ENCODE data around the gene TNN. TPM values are rescaled to one million over a fixed set of nuclear protein-coding genes. Genes with fewer than 3 reads are reported as not detected.
A peak's percentile ranks its signal among the peaks of the same experiment; 100 is the strongest.

The TNN gene
- total RNA-seq, 1 experiment from 2014 or later = not detected

DNA sequence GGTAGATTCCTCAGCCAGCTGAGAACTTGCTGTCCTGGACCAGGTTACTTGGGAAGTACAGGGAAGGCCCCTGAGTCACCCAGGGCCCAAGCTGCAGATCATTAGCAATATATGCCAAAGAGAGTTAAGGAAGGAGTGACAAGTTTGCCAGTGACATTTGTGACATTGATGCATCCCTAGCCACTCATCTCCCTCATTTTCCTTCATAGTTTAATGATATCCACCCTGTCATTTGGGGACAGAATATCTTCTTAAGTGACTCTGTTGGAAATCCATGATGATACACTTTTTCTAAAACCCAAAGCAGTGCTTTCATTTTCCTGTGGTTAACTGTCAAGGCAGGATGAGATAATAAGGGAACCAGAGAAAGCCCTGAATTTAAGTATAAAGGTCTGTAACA, 3.2 kb downstream of the TNN start:
- Histone ChIP-seq H3K36me3 (ENCODE audit: low read depth, low read length) (no peaks in the 10 kb centered on the region), H3K9ac (ENCODE audit: low read length) (no peak overlapping the region), H3K9me2 (replicated peaks; ENCODE audit: low read length) (no peaks in the 10 kb centered on the region), H2AFZ (ENCODE audit: low read length) (no peak overlapping the region), H4K20me1 (ENCODE audit: low read length) (no peaks in the 10 kb centered on the region), H3K27me3 (ENCODE audit: low read length) (peaks cover 34% of the 10 kb centered on the region), H3F3A (ENCODE audit: low read length, unreplicated experiment) (no peaks in the 10 kb centered on the region), H3K27ac (ENCODE audit: low read length) (no peak overlapping the region), H3K4me3 (ENCODE audit: low read length) (no peak overlapping the region), H3K79me2 (ENCODE audit: low read length) (no peaks in the 10 kb centered on the region), H3K4me1 (ENCODE audit: insufficient read depth, low read length) (no peaks in the 10 kb centered on the region), H3K4me2 (ENCODE audit: low read length) (no peak overlapping the region), H3K9me3 (ENCODE audit: low read length) (no peaks in the 10 kb centered on the region)
- TF ChIP-seq EZH2 (IDR thresholded peaks at IDR 0.05; ENCODE audit: low read length, unreplicated experiment) (no peak), EZH2phosphoT487 (IDR thresholded peaks at IDR 0.05; ENCODE audit: borderline replicate concordance, low read length) (no peak)
- TF ChIP-seq, protein P1, sequence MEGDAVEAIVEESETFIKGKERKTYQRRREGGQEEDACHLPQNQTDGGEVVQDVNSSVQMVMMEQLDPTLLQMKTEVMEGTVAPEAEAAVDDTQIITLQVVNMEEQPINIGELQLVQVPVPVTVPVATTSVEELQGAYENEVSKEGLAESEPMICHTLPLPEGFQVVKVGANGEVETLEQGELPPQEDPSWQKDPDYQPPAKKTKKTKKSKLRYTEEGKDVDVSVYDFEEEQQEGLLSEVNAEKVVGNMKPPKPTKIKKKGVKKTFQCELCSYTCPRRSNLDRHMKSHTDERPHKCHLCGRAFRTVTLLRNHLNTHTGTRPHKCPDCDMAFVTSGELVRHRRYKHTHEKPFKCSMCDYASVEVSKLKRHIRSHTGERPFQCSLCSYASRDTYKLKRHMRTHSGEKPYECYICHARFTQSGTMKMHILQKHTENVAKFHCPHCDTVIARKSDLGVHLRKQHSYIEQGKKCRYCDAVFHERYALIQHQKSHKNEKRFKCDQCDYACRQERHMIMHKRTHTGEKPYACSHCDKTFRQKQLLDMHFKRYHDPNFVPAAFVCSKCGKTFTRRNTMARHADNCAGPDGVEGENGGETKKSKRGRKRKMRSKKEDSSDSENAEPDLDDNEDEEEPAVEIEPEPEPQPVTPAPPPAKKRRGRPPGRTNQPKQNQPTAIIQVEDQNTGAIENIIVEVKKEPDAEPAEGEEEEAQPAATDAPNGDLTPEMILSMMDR (conservative IDR thresholded peaks at IDR 0.05; ENCODE audit: low read depth, low read length) = no peak
- intact Hi-C loops (cut with micrococcal nuclease) = no loop called here
- ChIA-PET POLR2A (ENCODE audit: unreplicated experiment) (no interaction called here), CTCF (no interaction called here)
- BruUV-seq (replicated peaks) = no TSS peak
- DNase-seq = no peak
- ATAC-seq = no peak

DNA sequence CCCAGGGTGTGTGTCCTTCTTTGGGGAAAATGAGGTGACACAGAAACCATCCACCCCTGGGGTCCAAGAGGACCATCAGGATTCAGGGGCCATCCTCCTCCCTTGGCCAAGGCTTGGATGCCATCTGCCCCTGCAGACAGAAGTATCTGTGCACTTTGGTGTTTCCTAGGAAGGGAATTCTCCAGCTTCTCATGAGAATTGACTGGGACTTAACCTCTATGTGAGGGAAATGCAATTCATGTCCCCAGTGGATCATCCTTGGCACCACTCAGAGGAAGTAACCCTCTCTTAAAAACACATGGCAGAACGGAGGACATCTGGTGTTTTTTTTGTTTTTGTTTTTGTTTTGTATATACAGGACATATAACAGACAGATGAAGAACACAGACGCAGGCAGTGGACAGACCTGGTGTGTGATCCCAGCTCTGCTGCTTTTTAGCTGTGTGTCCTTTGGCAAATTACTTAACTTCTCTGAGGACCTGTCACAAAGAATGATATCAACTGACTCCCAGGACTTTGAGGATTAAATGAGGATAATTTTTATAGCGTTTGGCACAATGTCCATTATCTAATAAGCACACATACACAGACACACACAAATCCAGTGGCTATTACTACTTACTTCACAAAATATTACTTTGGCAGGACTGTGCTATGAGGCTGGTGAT, 3.8 kb downstream of the TNN start:
- no peak for ATAC-seq
- TF ChIP-seq, protein P1 (conservative IDR thresholded peaks at IDR 0.05; ENCODE audit: low read depth, low read length) = no peak
- no peak for TF ChIP-seq EZH2 (IDR thresholded peaks at IDR 0.05; ENCODE audit: low read length, unreplicated experiment)
- Histone ChIP-seq H3K27ac (ENCODE audit: low read length) (no peak overlapping the region), H3K9ac (ENCODE audit: low read length) (no peak overlapping the region), H3K36me3 (ENCODE audit: low read depth, low read length) (no peaks in the 10 kb centered on the region), H3K9me2 (replicated peaks; ENCODE audit: low read length) (no peaks in the 10 kb centered on the region), H3F3A (ENCODE audit: low read length, unreplicated experiment) (no peaks in the 10 kb centered on the region), H4K20me1 (ENCODE audit: low read length) (no peaks in the 10 kb centered on the region), H2AFZ (ENCODE audit: low read length) (no peak overlapping the region), H3K27me3 (ENCODE audit: low read length) (peaks cover 29% of the 10 kb centered on the region), H3K9me3 (ENCODE audit: low read length) (no peaks in the 10 kb centered on the region), H3K4me3 (ENCODE audit: low read length) (no peak overlapping the region), H3K4me2 (ENCODE audit: low read length) (no peak overlapping the region), H3K79me2 (ENCODE audit: low read length) (no peaks in the 10 kb centered on the region), H3K4me1 (ENCODE audit: insufficient read depth, low read length) (no peaks in the 10 kb centered on the region)
- no peak for DNase-seq
- ChIA-PET POLR2A (ENCODE audit: unreplicated experiment) (no interaction called here), CTCF (no interaction called here)
- no TSS peak for BruUV-seq (replicated peaks)
- intact Hi-C loops (cut with micrococcal nuclease) = no loop called here

DNA sequence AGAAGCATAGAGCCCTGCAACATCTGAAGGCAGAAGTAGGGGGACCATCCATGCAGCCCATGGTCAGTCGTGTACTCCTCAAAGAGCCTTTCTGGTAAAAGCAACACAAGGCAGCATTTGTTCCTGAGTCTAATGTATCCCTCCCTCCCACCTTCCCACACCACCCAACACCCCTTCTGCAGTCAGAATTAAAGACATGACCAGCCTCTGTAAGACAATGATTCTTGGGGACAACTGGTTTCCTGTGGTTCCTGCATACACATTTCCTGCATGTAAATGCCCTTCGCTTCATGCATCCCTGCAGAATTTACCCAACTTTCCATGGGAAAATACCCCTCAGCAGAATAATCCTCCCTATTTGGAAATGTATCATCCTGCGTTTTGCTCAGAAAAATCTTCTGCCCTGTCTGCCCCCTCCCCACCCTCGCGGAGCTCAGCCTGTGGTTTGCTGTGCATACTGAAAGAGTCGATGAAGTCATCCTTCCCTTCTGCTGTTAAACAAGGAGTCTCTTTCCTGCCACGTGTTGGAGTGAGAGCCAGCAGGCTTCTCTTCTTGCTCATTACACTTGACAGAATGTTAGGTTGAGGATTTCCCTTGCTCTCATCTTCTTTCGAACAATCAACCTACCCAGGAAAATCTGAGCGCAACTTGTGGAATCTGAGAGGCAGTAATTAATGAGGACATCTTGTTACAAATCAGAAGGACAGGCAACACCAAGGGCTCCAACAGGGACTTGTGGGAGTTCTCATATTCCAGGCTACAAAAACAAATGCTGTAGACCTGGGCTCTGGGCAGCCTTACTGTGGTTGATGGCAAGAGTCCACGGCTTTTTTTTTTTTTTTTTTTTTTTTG, 4.7 kb downstream of the TNN start:
- Histone ChIP-seq H3K36me3 (ENCODE audit: low read depth, low read length) (no peaks in the 10 kb centered on the region), H3K27me3 (ENCODE audit: low read length) (peaks cover 22% of the 10 kb centered on the region), H3K9me3 (ENCODE audit: low read length) (no peaks in the 10 kb centered on the region), H3F3A (ENCODE audit: low read length, unreplicated experiment) (no peaks in the 10 kb centered on the region), H3K27ac (ENCODE audit: low read length) (no peak overlapping the region), H2AFZ (ENCODE audit: low read length) (no peak overlapping the region), H4K20me1 (ENCODE audit: low read length) (no peaks in the 10 kb centered on the region), H3K4me1 (ENCODE audit: insufficient read depth, low read length) (no peaks in the 10 kb centered on the region), H3K4me2 (ENCODE audit: low read length) (no peak overlapping the region), H3K79me2 (ENCODE audit: low read length) (no peaks in the 10 kb centered on the region), H3K4me3 (ENCODE audit: low read length) (no peak overlapping the region), H3K9ac (ENCODE audit: low read length) (no peak overlapping the region), H3K9me2 (replicated peaks; ENCODE audit: low read length) (no peaks in the 10 kb centered on the region)
- no peak for TF ChIP-seq EZH2phosphoT487 (IDR thresholded peaks at IDR 0.05; ENCODE audit: borderline replicate concordance, low read length)
- TF ChIP-seq, protein P1 (conservative IDR thresholded peaks at IDR 0.05; ENCODE audit: low read depth, low read length) = no peak
- no peak for TF ChIP-seq EZH2 (IDR thresholded peaks at IDR 0.05; ENCODE audit: low read length, unreplicated experiment)
- ATAC-seq (peak; percentile 45; the same call in 1 of the 2 replicates), DNase-seq (peak; percentile 25)
- POLR2A ChIA-PET (ENCODE audit: unreplicated experiment) = no interaction called here
- CTCF ChIA-PET = no interaction called here
- BruUV-seq (replicated peaks) = no TSS peak
- intact Hi-C loops (cut with micrococcal nuclease) = no loop called here
